Measurements from ENCODE around the gene MYOCD.

- no peak for TF ChIP-seq RBM39 (IDR thresholded peaks at IDR 0.05; ENCODE audit: low read depth, low read length, poor library complexity, severe bottlenecking)
- TF ChIP-seq ZBTB42 (CRISPR knock-in tag; IDR thresholded peaks at IDR 0.05), result no peak
- TF ChIP-seq ZNF550 (CRISPR knock-in tag; IDR thresholded peaks at IDR 0.05; ENCODE audit: borderline replicate concordance), result no peak
- TF ChIP-seq, protein P1, sequence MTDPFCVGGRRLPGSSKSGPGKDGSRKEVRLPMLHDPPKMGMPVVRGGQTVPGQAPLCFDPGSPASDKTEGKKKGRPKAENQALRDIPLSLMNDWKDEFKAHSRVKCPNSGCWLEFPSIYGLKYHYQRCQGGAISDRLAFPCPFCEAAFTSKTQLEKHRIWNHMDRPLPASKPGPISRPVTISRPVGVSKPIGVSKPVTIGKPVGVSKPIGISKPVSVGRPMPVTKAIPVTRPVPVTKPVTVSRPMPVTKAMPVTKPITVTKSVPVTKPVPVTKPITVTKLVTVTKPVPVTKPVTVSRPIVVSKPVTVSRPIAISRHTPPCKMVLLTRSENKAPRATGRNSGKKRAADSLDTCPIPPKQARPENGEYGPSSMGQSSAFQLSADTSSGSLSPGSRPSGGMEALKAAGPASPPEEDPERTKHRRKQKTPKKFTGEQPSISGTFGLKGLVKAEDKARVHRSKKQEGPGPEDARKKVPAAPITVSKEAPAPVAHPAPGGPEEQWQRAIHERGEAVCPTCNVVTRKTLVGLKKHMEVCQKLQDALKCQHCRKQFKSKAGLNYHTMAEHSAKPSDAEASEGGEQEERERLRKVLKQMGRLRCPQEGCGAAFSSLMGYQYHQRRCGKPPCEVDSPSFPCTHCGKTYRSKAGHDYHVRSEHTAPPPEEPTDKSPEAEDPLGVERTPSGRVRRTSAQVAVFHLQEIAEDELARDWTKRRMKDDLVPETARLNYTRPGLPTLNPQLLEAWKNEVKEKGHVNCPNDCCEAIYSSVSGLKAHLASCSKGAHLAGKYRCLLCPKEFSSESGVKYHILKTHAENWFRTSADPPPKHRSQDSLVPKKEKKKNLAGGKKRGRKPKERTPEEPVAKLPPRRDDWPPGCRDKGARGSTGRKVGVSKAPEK (CRISPR knock-in tag; IDR thresholded peaks at IDR 0.05; ENCODE audit: borderline replicate concordance), result no peak
- TF ChIP-seq, protein P2, sequence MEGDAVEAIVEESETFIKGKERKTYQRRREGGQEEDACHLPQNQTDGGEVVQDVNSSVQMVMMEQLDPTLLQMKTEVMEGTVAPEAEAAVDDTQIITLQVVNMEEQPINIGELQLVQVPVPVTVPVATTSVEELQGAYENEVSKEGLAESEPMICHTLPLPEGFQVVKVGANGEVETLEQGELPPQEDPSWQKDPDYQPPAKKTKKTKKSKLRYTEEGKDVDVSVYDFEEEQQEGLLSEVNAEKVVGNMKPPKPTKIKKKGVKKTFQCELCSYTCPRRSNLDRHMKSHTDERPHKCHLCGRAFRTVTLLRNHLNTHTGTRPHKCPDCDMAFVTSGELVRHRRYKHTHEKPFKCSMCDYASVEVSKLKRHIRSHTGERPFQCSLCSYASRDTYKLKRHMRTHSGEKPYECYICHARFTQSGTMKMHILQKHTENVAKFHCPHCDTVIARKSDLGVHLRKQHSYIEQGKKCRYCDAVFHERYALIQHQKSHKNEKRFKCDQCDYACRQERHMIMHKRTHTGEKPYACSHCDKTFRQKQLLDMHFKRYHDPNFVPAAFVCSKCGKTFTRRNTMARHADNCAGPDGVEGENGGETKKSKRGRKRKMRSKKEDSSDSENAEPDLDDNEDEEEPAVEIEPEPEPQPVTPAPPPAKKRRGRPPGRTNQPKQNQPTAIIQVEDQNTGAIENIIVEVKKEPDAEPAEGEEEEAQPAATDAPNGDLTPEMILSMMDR (CRISPR knock-in tag; IDR thresholded peaks at IDR 0.05), result no peak
- no peak for TF ChIP-seq CEBPB (IDR thresholded peaks at IDR 0.05; ENCODE audit: borderline replicate concordance, low read depth, low read length)
- TF ChIP-seq TAF15 (IDR thresholded peaks at IDR 0.05; ENCODE audit: low read depth, low read length, poor library complexity, severe bottlenecking), result no peak
Observed at GRCh38 chr17:12808723-12809122, 143.0 kb downstream of the MYOCD start.

All from HepG2 (cell line).